Effector memory CD8-positive, alpha-beta T cell (primary cell): ENCODE measurements around the gene NTN3.

ENCODE experiments used
- ATAC-seq: fragments of 150-1000 bp; cut with Tn5 transposase; replicated peaks from 2 replicates; pipeline ENCODE4 v1.10.0; 2021; ENCODE audit warnings: mild to moderate bottlenecking, moderate library complexity
- DNase-seq, 3 experiments: peaks; one replicate each; pipeline ENCODE4 v3.0.0; 2021
- H3K27ac Mint-ChIP-seq, 2 donors: one replicate each; pipeline ENCODE4 v1.8.0; 2022; ENCODE audit warnings: mild to moderate bottlenecking in 2 of 2, mixed read lengths in 2 of 2, moderate library complexity in 2 of 2
- H3K27me3 Mint-ChIP-seq, 2 donors: one replicate each; pipeline ENCODE4 v1.8.0; 2022; ENCODE audit warnings: mixed read lengths in 2 of 2
- H3K36me3 Mint-ChIP-seq: one replicate; pipeline ENCODE4 v1.8.0; 2022; ENCODE audit warnings: mild to moderate bottlenecking, moderate library complexity, mixed read lengths; ENCODE audit not compliant: insufficient read depth
- H3K4me1 Mint-ChIP-seq, 2 donors: one replicate each; pipeline ENCODE4 v1.8.0; 2022; ENCODE audit warnings: low read depth in 2 of 2, mixed read lengths in 2 of 2
- H3K4me3 Mint-ChIP-seq, 2 donors: one replicate each; pipeline ENCODE4 v1.8.0; 2022; ENCODE audit warnings: mild to moderate bottlenecking in 2 of 2, mixed read lengths in 2 of 2, moderate library complexity in 2 of 2
- H3K9me3 Mint-ChIP-seq, 2 donors: one replicate each; pipeline ENCODE4 v1.8.0; 2022; ENCODE audit warnings: mixed read lengths in 2 of 2

The NTN3 gene

DNA sequence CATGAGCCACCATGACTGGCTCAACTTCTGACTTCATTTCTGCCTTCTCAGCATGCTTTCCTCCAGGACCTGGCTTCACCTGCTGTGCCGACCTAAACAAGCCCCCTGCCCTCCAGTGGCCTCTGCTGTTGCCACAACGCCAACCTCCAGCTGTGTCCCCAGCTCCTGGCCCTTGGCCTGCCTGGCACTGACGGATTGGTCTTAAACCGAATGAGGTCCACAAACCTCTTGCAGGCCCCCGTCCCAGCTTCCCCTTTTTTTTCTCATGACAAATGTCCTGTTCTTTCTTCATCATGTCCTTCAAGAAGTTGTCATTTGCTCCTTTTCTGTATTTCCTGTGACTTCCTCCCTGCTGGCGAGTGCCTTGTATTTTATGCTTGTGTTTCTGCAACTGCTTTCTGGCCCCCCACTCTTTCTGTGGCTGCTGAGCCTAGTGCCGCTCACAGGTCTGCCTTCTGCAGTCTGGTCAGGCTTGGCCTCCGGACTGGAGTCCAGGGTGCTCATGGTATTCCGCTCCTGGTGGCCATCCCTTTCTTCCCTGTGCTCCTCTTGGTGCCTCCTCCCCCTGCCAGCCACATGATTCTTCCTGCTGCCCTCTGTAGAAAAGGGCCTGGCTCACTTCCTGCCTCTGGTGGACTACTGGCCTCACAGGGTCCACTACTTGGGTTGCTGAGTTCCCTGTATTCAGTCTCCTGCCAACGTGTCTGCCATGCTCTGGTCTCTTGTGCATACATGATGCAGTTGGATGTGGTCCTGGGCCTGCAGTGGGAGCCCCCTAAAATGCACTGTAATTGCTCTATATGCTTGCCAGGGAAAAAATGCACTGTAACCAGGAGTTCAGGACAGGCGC, 45.5 kb downstream of the NTN3 start:
- Mint-ChIP-seq H3K27ac (peak overlapping the region; percentile 96), H3K9me3 (no peaks in the 10 kb centered on the region), H3K4me3 (peak overlapping the region; percentile 91), H3K4me1 (peaks cover 56 to 67% of the 10 kb centered on the region in 2 donors), H3K27me3 (no peaks in the 10 kb centered on the region), H3K36me3 (peaks cover 83% of the 10 kb centered on the region)
- ATAC-seq (no peak), DNase-seq (no peak)

DNA sequence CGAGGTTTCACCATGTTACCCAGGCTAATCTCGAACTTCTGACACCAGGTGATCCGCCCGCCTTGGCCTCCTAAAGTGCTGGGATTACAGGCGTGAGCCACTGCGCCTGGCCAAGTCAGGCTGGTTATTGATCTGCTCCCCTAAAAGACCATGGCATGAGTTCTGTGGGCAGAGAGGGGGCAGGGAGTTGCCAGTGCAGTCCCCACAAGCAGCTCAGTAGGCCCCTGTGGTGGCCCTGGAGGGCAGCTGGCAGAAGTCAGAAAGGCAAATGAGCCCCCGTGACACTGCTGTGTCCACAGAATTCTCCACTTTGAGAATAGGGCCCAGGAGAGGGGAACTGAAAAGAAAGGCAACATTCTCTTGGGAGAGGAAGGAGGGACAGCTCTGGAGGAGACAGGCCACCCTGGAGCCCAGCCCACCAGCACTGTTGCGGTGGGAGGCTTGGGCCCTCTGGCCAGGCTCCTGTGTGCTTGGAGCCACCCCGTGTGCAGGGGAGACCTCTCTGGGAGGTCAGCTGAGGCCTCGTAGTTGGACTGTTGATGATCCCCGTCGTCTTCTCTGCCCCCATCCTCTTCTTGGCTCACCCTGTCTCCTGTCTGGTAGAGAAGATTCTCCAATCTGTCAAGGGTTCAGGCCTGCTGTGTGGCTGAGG, 47.0 kb downstream of the NTN3 start:
- Mint-ChIP-seq H3K4me3 (peak overlapping the region; percentile 84 to 91), H3K4me1 (peaks cover 49 to 59% of the 10 kb centered on the region in 2 donors), H3K27ac (peak overlapping the region in 1 of 2 donors; percentile 96), H3K36me3 (peaks cover 88% of the 10 kb centered on the region), H3K9me3 (no peaks in the 10 kb centered on the region), H3K27me3 (no peaks in the 10 kb centered on the region)
- no peak for DNase-seq
- ATAC-seq: no peak

DNA sequence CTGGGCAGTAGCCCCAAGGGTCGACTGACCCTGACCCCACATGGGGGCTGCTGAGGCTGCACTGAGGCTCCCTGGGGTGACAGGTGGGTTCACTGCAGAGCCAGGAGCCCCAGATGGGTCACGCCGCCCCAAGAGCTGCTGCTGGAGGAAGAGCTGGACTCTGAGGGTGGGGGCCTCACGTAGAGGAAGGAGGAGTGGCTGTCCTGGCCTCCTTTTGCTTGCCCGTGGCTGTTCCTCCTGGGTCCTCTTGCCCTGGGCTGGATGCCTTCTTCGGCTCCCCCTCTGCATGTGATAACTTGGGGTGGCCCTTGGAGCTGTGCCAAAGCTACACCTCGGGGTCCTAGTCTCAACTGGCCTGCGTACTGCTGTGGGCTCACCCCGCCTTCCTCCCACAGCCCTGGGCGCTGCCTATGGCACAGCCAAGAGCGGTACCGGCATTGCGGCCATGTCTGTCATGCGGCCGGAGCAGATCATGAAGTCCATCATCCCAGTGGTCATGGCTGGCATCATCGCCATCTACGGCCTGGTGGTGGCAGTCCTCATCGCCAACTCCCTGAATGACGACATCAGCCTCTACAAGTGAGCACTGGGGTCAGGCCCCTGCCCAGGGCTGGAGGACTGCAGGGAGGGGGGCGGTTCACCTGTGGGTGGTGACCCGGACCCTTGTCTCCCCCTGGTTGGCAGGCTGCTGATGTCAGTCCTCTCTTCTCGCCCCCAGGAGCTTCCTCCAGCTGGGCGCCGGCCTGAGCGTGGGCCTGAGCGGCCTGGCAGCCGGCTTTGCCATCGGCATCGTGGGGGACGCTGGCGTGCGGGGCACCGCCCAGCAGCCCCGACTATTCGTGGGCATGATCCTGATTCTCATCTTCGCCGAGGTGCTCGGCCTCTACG, 48.0 kb downstream of the NTN3 start:
- Mint-ChIP-seq H3K4me1 (peaks cover 51 to 58% of the 10 kb centered on the region in 2 donors), H3K27me3 (no peaks in the 10 kb centered on the region), H3K36me3 (peaks cover 88% of the 10 kb centered on the region), H3K9me3 (no peaks in the 10 kb centered on the region), H3K4me3 (peak overlapping the region; percentile 84 to 86), H3K27ac (peak overlapping the region; percentile 13 to 96)
- DNase-seq: no peak
- ATAC-seq: no peak

DNA sequence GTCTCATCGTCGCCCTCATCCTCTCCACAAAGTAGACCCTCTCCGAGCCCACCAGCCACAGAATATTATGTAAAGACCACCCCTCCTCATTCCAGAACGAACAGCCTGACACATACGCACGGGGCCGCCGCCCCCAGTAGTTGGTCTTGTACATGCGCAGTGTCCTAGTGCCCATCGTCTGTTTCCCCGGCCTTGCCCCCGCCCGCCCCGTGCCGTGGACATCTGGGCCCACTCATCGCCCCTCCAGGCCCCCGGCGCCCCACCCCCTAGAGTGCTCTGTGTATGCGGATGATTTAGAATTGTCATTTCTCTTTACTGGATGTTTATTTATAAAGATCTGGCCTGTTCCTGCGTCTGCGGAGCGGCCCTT, 48.6 kb downstream of the NTN3 start:
- Mint-ChIP-seq H3K36me3 (peaks cover 86% of the 10 kb centered on the region), H3K27me3 (no peaks in the 10 kb centered on the region), H3K27ac (peak overlapping the region; percentile 95 to 96), H3K9me3 (no peaks in the 10 kb centered on the region), H3K4me3 (peak overlapping the region; percentile 84 to 86), H3K4me1 (peaks cover 51 to 59% of the 10 kb centered on the region in 2 donors)
- DNase-seq: no peak
- no peak for ATAC-seq

DNA sequence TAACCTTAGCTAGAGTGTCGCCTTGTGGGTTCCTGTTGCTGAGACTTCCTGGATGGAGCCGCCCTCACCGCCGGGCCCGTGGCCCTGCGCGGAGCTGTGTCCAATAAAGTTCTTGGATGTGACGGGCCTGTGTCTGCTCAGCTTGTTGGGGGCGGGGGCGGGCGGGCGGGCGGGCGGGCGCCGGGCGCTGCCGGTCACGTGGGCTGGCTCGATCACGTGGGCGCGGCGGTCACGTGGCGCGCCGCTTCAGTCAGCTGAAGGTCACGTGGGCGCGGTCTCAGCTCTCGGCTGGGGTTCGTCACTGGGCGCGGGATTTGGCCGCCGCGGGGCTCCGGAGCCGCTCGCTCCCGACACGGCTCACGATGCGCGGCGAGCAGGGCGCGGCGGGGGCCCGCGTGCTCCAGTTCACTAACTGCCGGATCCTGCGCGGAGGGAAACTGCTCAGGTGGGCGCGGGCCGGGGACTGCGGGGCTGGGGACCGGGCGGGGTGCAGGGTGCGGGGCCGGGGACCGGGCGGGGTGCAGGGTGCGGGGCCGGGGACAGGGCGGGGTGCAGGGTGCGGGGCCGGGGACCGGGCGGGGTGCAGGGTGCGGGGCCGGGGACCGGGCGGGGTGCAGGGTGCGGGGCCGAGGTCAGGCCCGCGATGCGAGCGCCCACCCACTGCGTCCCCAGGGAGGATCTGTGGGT, 49.1 kb downstream of the NTN3 start, which contains the start of gene AMDHD2:
TSS of gene AMDHD2 (plus strand) at position 275 of the 687 bp plus-strand sequence. CDS start at position 363, 88 bp downstream.
- Mint-ChIP-seq H3K36me3 (peaks cover 80% of the 10 kb centered on the region), H3K4me3 (peak within 1 kb of the TSS; percentile 84 to 86), H3K4me1 (peaks cover 48 to 54% of the 10 kb centered on the region in 2 donors), H3K9me3 (no peaks in the 10 kb centered on the region), H3K27me3 (no peaks in the 10 kb centered on the region), H3K27ac (peak within 1 kb of the TSS; percentile 95 to 96)
- DNase-seq (peak; percentile 85 to 91 (median 89)), ATAC-seq (peak; percentile 66)

DNA sequence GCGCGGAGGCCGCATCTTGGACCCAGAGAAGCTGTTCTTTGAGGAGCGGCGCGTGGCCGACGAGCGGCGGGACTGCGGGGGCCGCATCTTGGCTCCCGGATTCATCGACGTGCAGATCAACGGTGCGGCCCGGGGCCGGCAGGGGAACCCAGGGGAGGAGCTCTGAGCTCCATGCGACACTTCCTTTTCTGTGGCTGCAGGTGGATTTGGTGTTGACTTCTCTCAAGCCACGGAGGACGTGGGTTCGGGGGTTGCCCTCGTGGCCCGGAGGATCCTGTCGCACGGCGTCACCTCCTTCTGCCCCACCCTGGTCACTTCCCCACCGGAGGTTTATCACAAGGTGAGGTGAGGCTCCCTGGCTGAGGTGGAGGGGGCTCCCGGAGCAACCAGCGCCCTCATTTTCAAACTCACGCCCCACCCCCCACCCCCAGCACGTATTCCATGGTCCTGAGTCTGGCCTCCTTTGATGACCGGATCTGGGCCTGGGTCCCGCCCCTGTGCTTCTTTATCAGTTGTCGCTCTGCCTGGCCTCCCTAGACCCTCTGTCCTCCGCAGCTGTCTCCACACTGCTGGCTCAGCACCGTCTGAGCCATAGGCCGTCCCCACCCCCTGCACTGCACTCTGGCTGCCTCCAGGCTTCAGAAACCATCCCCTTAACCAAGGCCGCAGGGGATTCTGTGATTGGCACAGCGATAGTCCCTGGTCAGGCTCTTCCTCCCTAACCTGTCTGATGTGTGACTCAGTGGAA, 49.9 kb downstream of the NTN3 start:
- no peaks in the 10 kb centered on the region for H3K9me3 Mint-ChIP-seq
- ATAC-seq: peak; percentile 78

More for the DNA sequence above, 49.9 kb downstream of the NTN3 start:
- Mint-ChIP-seq H3K27ac (peak overlapping the region; percentile 95 to 96), H3K4me3 (peak overlapping the region; percentile 84 to 86), H3K4me1 (peaks cover 44 to 47% of the 10 kb centered on the region in 2 donors), H3K36me3 (peaks cover 73% of the 10 kb centered on the region), H3K27me3 (no peaks in the 10 kb centered on the region)
- DNase-seq: peak; percentile 71 to 79 (median 78)
